T-helper 1 cell treated with Interleukin-12 subunit alpha and Interleukin-12 subunit beta and Interleukin-4 antibody, amounts not matched to agents 30 ng/mL and 1 ng/mL, for 36 hours (primary cell): ENCODE measurements around the gene GPR162. TPM values are rescaled to one million over a fixed set of nuclear protein-coding genes. Genes with fewer than 3 reads are reported as not detected.
"Not testable (repeated sequence)": the region's sequence is repeated elsewhere in the genome, so short reads cannot be mapped to it uniquely, and the experiment has no call there.

Experiments used
- intact Hi-C: fragments of 100-400 bp; cut with micrococcal nuclease; formaldehyde crosslinking; loops from one replicate; pipeline ENCODE4 v1.15.1; 2024
- total RNA-seq: library from RNA; stranded (reverse); gene quantifications from 2 replicates; pipeline ENCODE4 v1.2.3, GENCODE V29; 2022

Gene GPR162
- total RNA-seq, 1 donor from 2014 or later, result 0.29 TPM

DNA sequence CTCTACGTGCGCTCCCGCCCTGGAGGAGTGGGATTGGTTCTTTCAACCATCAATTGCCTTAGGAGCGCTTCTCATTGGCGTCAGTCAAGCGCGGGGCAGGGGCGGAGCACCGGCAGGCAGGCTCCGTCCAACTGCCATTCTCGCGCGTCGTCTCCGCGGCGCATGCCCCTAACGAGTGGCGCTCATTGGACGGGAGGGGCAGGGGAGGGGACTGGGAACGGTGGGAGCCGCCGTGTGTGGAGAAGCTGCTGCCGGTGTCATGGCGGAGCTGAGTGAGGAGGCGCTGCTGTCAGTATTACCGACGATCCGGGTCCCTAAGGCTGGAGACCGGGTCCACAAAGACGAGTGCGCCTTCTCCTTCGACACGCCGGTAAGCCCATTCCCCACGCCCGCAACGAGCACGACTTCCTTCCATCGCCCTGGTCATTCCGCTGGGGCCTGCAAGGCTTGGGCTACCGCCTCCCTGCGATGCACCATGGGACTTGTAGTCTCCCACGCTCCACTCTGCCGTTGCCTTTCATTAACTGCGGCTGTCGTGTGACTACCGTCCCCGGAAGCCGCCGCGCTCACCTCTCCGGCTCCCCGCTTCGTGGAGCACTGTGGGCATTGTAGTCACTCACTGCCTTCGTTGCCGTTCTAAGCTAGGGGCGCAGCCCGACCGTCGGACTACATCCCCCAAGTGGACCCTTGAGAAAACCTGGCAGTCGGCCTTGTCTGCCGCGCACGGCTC is 30.5 kb downstream of the GPR162 start, which contains the start of gene USP5:
TSS of gene USP5 (plus strand) at position 230 of the 730 bp plus-strand sequence. CDS start at position 260, 30 bp downstream.
- intact Hi-C loops, result loop anchor here (1.0 to 5.0 kb wide), 24 partner anchors 15 to 1085 kb away; partner anchors contain the start of genes C12orf57, CD4, CHD4 and CLSTN3

DNA sequence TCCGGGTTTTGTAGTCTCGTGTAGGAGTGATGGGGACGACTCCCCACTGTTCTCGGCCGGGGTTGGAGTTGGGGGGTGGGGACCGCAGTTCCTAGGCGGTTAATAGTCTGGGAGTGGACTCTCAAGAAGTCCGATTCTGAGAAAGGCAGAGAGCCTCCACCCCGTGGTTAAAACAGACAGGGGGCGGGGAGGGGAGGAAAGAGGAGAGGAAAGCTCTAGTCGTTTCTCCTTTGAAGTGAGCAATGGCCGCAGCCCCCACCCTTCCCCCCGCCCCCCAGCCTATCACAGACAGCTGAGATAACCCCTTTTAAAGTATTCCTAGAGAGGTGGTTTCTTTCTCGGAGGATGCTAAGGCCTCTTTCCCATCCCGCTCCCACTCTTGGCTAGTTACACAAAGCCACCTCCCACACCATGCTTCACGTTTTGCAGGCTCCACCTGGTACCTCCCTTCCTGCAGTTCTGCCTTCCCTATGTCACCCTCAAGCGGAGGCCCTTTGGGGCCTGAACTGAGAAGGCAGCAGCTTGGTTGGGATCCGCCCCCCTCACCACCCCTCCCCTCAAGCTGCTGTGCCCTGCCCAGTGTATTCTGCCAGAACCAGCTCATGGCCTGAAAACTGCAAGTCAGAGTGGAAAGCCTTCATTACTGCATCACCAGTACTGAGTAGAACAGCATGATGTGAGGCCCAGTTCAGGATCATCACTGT is 31.2 kb downstream of the GPR162 start:
- intact Hi-C loops, result loop anchor here (1.0 to 5.0 kb wide), 17 partner anchors 14 to 1084 kb away; partner anchors contain the start of genes CD4, CLSTN3, COPS7A and EMG1

DNA sequence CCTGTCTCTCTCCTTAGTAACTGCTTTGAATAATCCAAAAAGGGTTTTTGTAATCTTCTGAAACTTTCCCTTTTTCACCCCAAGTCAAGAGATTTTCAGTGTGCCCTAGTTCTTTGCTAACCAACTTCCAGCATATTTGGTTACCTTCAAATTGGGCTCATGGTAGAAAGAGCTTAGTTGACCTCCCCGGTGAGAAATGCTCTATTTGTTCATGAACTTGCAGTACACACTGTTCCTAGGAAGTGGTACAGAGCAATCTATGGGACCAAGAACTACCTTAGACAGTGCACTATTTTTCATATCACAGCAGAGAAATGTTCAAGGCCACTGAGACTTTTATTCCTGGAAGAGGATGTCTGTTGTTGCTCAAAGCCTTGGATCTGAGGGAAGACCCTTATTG is 32.0 kb downstream of the GPR162 start:
- intact Hi-C loops, result loop anchor here (5.0 kb wide), 3 partner anchors 279 to 1084 kb away; partner anchors contain the start of genes CLSTN3 and SLC2A3

DNA sequence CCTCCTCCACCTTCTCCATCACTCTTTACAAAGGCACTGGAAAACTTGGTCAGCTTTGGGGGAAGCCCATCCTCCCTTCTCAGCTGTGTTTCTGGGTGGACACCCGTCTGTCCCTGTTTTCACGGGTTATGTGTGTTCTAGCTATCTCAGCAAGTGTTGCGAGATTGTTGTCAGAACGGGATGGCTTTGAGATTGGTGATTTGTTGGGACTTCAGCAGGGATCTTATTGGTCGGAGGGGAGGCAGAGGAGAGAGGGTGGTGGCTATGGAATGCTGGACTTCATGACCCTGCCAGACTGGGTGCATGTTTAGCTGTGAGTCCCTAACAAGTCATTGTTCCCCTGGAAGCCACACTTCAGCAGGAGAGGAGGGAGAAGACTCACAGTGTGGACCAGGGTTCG is 32.4 kb downstream of the GPR162 start:
- intact Hi-C loops, result loop anchor here (5.0 kb wide), 3 partner anchors 278 to 1083 kb away; partner anchors contain the start of genes CLSTN3 and SLC2A3

DNA sequence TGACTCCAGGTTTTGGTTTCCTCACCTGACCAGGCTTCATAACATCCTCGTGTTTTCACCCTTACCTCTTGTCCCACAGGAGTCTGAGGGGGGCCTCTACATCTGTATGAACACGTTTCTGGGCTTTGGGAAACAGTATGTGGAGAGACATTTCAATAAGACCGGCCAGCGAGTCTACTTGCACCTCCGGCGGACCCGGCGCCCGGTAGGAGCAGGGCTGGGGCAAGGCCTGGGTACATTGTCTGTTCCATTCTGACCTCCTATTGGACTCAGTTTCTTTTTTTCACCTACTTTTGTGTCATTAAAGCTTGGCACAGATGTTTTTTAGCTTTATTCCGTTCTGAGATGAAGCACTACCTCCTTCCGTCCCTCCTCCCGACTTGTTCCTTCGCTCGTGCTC is 33.7 kb downstream of the GPR162 start:
- intact Hi-C loops, result no loop called here

DNA sequence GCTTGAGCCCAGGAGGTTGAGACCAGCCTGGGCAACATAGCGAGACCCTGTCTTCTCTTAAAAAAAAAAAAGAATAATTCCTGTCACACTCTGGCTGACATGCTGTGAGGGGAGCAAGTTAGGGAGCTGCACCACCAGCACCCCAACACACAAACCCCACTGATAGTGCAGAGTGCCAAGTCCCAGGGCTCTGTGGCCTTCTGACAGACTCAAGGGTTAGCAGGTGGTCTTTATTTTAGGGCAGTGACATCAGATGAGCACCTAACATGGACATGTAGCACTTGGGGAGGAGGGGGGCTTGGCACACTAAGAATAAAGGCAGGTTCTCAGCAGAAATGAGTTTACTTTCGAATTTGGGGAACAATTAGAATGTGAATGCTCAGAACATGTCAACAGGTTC is 37.2 kb downstream of the GPR162 start:
- intact Hi-C loops, result no loop called here

DNA sequence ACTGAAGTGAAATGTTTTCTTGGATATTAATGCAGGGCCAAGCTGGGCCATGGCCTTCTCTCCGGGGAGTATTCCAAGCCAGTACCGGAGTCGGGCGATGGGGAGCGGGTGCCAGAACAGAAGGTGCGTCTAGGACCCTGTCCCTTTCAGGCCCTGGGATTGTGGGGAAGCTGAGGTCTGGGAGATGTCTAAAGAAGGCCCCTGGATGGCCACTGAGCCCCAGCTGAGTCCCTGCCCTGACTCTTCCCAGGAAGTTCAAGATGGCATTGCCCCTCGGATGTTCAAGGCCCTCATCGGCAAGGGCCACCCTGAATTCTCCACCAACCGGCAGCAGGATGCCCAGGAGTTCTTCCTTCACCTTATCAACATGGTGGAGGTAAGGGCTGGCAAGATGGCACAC is 38.5 kb downstream of the GPR162 start:
- intact Hi-C loops, result no loop called here

DNA sequence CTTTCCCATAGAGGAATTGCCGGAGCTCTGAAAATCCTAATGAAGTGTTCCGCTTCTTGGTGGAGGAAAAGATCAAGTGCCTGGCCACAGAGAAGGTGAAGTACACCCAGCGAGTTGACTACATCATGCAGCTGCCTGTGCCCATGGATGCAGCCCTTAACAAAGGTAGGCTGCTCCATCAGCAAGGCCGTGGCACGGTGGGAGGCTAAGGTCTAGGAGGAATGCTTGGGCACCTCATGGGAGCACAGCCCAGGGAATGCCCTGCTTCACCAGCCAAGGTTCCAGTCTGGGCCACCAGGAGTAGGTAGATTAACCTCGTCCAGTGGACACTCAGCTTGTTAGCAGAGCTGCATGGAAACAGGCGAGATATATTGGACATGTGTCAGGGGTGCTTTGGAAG is 39.3 kb downstream of the GPR162 start:
- intact Hi-C loops, result no loop called here

DNA sequence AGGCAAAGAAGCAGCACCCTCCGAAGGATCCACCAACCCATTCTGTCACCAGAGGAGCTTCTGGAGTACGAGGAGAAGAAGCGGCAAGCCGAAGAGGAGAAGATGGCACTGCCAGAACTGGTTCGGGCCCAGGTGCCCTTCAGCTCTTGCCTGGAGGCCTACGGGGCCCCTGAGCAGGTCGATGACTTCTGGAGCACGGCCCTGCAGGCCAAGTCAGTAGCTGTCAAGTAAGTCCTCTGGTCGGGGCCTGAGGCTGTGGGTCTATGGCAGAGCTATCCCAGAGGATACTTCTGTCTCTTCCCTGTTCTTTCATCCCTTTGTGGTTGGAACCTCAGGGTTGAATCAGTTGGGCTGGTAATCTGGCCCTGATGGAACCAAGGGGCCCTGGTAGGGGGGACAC is 39.8 kb downstream of the GPR162 start:
- intact Hi-C loops, result no loop called here

DNA sequence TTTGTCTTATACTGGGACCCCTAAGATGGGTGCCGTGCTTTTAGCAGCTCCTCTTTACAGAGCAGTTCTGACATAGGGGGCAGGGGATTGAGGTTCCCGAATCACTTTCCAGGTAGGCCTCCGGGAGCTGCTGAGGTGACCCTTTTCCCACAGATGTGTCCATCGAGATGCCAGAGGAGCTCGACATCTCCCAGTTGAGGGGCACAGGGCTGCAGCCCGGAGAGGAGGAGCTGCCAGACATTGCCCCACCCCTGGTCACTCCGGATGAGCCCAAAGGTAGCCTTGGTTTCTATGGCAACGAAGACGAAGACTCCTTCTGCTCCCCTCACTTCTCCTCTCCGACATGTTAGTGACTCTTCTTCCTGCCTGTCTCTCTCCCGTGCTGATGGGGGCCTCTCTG is 41.4 kb downstream of the GPR162 start:
- intact Hi-C loops, result no loop called here

DNA sequence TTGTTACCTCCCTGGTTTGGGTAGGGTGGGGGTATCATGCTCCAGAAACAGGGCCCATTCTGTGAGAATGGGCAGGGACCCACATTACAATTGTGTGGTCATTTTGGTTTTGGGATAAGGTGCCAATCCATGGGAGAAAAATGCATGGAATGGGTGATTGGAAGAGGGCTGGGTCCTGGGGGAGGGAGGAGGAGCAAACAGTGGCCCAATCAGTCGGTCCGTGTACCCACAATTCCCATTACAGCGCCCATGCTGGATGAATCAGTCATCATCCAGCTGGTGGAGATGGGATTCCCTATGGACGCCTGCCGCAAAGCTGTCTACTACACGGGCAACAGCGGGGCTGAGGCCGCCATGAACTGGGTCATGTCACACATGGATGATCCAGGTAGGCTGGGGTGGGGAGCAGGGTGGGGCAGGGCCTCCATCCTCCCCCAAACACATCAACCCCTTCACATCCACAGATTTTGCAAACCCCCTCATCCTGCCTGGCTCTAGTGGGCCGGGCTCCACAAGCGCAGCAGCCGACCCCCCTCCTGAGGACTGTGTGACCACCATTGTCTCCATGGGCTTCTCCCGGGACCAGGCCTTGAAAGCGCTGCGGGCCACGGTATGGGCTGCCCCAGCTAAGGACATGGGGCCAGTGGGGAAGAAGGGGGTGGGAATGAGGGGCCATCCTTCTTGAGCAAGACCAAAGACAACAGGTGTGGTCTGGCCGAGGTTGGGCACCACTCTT is 42.1 kb downstream of the GPR162 start:
- intact Hi-C loops, result no loop called here

DNA sequence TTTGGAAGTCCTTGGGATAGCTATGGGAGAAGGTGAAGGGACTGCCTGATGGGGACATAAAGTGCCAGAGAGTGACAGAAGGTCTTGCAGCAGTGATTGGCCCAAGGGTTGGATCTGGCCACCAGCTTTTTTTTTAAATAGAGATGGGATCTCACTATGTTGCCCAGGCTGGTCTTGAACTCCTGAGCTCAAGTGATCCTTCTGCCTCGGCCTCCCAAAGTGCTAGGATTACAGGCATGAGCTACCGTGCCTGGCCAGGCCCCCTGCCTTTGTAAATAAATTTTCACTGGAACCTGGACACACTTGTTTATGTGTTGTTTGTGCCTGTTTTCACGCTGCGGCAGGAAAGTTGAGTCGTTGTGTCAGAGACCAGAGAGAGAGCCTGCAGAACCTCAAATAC is 43.7 kb downstream of the GPR162 start:
- intact Hi-C loops, result not testable (repeated sequence)

DNA sequence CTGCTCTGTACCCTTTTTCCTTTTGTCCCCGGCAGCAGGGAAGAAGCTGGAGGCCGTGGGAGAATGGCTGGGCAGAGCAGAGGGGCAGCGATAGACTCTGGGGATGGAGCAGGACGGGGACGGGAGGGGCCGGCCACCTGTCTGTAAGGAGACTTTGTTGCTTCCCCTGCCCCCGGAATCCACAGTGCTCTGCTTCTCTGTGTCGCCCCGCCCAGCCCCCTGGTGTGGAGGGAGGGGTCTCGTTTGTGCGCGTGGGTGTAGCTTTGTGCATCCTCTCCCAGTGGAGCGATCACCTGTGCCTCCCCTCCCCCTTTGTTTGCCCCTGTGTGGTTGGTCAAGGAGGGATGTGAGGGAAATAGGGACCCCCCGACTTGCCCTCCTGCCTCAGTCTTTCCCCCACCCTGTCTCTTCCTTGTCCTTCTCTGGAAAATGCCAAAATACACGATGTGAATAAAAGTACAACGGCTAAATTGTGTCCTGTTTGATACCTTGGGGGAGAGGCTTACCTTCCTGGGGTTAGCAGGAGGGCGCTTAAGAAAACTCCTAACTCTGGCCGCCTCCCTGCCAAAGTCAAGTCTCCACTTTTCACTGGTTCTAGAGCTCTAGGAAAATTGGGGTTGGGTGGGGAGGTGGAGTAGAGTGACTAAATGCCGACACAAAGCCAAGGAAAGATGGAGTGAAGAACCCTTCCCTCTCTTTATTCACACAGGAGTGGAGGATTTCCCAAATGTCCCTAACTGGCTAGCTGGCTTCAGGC is 44.7 kb downstream of the GPR162 start:
- intact Hi-C loops, result no loop called here

DNA sequence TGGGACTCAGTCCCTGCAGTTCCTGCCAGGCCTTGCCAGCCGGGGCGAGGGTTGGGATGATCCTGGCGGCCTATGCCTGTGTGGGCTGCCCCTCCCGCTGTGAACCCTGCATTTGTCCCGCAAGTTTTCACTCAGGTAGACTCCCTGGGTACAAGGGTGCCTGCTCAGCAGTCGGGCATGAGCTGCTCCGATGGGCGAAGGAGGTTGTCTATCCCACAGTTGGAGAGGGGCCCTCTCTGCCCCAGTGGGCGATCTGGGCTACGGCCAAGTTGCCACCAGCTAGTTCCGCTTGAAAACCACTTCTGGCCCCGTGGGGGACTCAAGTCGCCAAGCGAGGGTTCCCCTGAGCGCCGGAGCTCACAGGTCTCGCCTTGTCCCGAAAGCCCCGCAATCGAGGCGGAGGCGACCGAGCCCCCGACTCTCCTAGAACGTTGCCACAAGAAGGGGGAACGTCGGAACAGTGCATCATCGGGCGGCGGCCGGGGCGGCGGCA is 45.3 kb downstream of the GPR162 start:
- intact Hi-C loops, result loop anchor here (1.0 kb wide), 2 partner anchors 15 to 114 kb away; partner anchors contain the start of genes MLF2 and USP5

DNA sequence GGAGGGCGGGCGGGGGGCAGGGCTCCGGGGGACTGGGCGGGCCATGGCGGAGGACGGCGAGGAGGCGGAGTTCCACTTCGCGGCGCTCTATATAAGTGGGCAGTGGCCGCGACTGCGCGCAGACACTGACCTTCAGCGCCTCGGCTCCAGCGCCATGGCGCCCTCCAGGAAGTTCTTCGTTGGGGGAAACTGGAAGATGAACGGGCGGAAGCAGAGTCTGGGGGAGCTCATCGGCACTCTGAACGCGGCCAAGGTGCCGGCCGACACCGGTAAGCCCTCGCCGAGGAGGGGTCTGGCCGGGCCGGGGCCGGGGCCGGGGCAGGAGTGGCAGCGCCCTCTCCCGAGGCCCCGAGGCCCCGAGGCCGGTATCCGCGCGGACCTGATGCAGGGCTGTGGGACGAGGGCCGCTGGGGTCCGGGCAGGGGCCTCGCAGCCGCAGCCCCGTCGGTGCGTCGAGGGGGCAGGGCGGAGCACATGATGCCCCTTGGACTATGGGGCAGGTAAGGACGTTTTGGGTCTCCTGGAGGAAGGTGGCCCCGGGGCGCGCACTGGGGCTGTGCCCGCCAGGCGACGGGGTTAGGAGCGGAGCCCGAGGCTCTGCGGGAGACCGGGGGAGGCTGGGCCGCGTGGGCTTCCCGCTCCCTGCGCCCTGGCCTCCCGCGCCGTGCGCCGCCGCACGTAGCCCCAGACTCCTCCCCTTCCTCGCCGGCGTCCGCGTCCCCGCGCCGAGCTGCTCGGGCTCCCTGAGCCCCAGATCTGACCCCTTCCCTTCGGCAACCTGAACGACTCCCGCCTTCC is 46.0 kb downstream of the GPR162 start, which contains the start of gene TPI1:
TSS of gene TPI1 (plus strand) at position 119 of the 798 bp plus-strand sequence. CDS start at position 155, 36 bp downstream.
- intact Hi-C loops, result loop anchor here (1.0 kb wide), 2 partner anchors 15 to 114 kb away; partner anchors contain the start of genes MLF2 and USP5

DNA sequence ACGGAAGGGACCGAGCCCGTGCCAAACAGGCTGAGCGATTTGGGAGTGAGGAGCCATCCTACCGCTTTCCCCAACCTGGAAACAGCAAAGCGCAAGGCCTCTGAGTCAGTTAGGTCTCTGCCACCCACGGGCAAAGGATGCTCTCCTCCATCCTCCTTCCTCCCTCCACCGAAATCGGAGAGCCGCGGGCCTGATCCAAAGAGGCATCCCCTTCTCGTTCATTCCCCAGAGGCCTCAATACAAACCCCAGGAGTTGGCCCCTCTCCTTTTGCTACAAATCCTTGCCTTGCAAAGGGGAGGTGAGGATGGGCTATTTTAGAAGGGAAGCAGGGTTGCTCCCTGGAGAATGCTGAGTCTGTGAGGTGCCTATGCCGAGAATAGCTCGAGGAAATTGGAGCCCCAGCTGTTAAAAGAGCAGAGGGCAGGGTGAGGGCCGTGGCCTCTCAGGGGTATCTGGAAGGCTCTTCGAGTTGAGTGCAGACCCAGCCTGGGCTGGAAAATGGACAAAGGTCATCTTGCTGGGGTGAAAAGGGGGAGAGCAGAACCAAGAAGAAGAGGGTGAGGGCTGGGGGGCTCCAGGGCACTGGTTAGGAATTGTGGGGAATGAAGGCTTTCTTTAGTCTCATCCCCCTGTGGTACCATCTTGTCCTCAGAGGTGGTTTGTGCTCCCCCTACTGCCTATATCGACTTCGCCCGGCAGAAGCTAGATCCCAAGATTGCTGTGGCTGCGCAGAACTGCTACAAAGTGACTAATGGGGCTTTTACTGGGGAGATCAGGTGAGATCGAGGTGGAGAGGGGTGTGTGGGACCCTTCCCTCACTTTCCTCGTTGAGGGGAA is 46.8 kb downstream of the GPR162 start:
- intact Hi-C loops, result loop anchor here (1.0 kb wide), 8 partner anchors 23 to 320 kb away; partner anchors contain the start of genes C12orf57, C1R and LRRC23

DNA sequence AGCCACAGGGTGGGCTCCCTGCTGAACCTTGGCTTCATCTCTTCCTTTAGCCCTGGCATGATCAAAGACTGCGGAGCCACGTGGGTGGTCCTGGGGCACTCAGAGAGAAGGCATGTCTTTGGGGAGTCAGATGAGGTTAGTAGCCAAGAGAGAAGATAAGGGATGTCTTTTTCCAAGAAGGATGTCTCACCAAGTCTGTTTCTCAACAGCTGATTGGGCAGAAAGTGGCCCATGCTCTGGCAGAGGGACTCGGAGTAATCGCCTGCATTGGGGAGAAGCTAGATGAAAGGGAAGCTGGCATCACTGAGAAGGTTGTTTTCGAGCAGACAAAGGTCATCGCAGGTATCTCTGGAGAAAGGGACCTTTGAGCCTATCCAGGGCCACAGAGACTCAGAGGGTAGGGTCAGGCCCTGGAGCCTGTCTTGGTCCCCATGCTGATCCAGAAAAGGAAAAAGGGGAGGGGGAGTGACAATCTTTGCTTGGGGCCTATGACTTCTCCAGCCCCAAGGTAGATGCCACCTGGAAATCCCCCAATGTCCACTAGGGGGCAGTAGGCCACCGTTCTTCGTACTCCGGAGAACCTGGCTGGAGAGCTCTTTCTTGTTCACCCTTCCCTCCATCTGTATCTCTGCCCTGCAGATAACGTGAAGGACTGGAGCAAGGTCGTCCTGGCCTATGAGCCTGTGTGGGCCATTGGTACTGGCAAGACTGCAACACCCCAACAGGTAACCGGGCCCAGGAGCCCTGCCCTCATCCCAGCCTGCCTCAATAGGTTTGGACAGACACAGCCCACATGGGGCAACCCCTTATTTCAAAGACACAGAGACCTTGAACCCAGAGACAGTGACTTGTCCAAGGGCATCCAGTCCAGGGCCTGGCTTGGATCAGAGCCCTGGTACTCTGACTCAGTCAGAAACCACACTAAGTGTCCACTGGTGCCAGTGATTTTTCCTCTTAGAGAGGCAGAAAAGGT is 47.7 kb downstream of the GPR162 start:
- intact Hi-C loops, result loop anchor here (1.0 to 5.0 kb wide), 9 partner anchors 22 to 1163 kb away; partner anchors contain the start of genes C12orf57, C1R, FOXJ2 and LRRC23
